NCI-H524 (cell line): ENCODE measurements around the gene AQP10.
"Not testable (repeated sequence)": the region's sequence is repeated elsewhere in the genome, so short reads cannot be mapped to it uniquely, and the experiment has no call there.

Source experiments
- DNase-seq, 2 experiments: peaks; one replicate each; lab custom pipeline; 2025; lab: John Stamatoyannopoulos, UW

The AQP10 gene, protein sequence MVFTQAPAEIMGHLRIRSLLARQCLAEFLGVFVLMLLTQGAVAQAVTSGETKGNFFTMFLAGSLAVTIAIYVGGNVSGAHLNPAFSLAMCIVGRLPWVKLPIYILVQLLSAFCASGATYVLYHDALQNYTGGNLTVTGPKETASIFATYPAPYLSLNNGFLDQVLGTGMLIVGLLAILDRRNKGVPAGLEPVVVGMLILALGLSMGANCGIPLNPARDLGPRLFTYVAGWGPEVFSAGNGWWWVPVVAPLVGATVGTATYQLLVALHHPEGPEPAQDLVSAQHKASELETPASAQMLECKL

DNA sequence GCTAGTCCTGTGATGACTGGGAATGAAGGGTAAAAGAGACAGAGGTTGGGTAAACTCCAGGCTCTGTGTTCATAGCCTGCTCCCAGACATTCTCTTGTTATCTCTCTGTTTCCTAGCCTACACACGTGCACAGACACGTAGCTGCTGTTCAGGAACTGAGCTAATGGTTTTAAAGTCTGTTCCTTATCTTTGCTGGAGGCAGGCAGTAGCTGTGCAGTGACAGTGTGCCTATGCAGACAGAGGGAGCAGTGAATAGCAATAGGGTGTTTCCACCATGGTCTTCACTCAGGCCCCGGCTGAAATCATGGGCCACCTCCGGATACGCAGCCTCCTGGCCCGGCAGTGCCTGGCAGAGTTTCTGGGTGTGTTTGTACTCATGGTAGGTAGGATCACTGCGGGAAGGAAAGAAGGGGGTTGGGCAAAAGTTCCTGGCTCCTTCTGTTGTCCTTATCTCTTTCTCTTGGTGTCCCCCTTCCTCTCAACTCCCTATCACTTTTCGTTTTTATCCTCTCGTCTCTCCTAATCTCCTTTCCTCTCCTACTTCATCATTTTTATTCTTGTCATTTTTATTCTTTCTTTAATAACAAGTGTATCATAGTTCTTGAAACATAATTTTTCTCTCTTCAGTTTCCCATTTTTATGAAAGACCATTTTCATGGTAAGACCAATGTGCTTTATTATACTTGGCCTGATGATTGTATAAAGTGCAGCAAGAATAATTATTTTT lies at the start of gene AQP10:
TSS of gene AQP10 (plus strand) at position 212 of the 727 bp plus-strand sequence. CDS start at position 275, 63 bp downstream.
- DNase-seq, result no peak

DNA sequence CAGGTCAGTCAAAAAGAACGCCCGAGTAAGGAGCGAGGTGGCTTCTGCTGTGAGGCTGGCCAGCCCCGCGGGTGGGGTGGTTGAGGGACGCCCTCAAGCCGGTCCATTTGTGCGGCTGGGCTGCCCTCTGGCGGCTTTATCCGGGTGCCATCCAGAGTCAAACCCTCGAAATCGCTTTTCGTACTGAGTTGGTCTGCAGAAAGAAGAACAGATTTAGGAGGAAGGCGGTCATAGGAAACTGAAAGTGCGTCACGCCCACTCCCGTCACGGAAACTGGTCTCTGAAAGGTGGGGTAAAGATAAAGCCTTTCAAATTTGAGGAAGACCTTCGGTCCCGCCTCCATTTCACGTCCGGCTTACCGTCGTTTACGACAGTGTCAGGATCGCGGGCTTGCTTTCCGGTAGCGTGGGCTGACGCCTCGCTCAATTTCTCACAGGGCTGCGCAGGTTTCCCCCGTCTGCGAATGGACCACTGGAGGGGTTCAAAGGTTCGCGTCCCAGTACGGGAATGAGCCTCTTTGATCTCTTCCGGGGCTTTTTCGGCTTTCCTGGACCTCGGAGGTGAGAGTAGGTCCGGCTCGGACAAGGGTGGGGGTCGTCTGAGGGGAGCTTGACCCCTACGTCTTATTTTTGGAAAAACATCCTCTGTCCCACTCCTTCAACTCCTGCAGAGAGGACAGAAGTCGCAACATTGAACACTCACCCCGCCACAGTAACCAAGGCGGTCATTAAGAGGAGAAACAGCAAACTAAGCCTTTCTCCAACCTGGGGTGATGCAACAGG lies 48.5 kb upstream of the AQP10 start, which contains the start of gene HAX1:
TSS of gene HAX1 (plus strand) at position 413 of the 782 bp plus-strand sequence. CDS start at position 508, 95 bp downstream.
- peak; percentile 82 to 94 for DNase-seq

DNA sequence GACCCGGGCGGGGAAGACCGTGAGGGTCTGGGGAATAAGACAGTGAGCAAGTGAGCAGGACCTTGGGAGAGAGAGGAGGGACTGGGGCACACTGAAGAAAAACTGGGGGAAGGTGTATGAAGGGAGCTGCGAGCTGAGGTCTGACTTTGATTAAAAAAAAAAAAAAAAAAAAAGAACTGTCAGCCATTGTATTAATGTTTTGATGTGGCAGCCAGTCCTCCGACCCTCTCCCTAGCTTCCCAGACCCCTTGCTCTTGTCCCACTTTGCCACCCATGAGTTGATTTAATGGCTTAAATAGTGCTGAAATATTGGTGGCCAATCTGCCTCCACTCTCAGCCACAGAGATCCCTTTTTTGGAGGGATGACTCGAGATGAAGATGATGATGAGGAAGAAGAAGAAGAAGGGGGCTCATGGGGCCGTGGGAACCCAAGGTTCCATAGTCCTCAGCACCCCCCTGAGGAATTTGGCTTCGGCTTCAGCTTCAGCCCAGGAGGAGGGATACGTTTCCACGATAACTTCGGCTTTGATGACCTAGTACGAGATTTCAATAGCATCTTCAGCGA lies 47.8 kb upstream of the AQP10 start:
- no peak for DNase-seq

DNA sequence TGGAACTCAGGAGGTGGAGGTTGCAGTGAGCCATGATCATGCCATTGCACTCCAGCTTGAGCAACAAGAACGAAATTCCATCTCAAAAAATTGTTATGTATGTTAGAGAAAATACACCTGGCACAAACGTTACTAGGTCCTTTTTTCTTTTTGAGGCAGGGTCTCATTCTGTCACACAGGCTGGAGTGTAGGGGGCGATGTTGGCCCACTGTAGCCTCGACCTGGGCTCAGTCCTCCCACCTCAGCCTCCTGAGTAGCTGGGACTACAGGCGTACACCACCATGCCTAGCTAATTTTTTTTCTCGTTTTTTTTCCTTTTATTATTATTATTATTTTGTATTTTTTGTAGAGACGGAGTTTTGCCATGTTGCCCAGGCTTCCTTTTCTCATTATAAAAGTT lies 44.1 kb upstream of the AQP10 start:
- peak; percentile 5 to 22 for DNase-seq

DNA sequence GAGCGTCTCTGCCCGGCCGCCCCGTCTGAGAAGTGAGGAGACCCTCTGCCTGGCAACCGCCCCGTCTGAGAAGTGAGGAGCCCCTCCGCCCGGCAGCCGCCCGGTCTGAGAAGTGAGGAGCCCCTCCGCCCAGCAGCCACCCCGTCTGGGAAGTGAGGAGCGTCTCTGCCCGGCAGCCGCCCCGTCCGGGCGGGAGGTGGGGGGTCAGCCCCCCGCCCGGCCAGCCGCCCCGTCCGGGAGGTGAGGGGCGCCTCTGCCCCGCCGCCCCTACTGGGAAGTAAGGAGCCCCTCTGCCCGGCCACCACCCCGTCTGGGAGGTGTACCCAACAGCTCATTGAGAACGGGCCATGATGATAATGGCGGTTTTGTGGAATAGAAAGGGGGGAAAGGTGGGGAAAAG lies 33.3 kb upstream of the AQP10 start:
- DNase-seq, result not testable (repeated sequence)

DNA sequence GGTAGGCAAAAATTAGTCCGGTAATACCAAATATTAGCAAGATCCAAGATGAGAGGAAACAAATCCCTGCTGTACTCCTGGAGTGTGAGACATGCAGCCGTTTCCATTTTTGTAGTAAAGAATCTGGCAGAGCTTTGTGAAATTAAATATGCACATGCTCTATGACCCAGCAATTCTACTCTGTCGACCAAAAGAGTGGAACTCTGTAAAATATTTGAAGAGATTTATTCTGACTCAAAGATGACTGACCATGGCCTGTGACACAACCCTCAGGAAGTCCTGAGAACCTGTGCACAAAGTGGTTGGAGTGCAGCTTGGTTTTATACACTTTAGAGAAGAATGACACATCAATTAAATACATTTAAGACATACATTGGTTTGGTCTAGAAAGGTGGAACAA lies 32.2 kb upstream of the AQP10 start:
- DNase-seq, result no peak

DNA sequence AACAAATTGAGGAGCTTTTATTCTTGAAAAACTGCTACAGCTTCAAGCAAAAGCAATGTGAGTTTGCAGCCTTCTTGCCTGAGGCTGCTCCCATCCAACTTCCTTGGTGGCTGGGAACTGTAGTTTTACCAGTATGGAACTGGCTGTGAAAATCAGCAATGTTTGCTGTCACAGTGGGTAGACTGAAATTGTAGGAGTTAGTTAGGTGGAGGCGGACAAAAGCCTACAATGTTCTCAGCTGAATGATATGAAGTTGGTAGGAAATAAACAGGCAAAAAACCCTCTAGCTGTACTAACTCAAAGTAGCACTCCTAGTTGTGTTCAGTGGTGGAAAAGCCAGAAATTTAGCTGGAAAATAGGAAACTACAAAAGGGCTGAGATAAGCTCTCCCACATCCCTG lies 30.0 kb upstream of the AQP10 start:
- DNase-seq, result no peak

DNA sequence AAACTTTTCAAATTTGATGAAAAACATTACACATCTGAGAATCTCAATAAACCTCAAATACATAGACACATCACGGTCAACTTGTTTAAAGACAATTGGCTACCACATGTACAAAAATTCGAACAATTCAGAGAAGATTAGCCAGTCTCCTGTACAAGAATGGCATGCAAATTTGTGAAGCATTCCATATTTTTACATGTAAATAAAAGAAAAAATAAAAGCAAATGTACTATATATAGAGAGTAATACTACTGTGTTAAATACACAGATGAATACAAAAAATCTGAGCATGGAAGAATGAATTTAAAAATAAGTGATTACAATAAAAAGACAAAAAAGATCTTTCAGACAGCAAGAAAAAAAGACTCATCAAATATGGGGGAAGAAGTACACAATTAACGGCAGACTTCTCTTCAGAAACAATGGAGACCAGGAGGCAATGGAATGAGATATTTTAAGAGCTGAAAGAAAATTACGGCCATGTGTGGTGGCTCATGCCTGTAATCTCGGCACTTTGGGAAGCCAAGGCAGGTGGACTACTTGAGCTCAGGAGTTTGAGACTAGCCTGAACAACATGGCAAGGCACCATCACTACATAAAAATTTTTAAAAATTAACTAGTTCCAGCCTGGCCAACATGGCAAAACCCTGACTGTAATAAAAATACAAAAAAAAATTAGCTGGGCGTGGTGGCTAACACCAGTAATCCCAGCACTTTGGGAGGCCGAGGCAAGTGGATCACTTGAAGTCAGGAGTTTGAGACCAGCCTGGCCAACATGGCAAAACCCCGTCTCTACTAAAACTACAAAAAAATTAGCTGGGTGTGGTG lies 25.3 kb upstream of the AQP10 start:
- no peak for DNase-seq

DNA sequence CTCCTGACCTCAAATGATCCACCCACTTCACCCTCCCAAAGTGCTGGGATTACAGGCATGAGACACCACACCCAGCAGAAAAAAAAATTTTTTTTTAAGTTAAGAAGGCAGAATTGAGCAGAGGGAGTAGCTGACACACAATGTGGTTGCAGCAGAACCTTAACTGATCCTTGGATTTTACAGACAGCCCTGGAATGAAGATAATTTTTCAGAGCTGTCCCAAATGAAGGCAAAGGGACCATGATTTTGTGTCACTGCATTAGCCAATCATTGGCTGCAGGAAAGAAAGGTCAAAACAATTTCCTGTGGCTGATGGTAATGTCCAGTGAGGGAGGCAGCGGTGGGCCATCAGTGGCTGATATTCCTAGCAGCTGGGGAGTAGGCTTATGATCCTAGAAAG lies 19.3 kb upstream of the AQP10 start:
- DNase-seq, result no peak

DNA sequence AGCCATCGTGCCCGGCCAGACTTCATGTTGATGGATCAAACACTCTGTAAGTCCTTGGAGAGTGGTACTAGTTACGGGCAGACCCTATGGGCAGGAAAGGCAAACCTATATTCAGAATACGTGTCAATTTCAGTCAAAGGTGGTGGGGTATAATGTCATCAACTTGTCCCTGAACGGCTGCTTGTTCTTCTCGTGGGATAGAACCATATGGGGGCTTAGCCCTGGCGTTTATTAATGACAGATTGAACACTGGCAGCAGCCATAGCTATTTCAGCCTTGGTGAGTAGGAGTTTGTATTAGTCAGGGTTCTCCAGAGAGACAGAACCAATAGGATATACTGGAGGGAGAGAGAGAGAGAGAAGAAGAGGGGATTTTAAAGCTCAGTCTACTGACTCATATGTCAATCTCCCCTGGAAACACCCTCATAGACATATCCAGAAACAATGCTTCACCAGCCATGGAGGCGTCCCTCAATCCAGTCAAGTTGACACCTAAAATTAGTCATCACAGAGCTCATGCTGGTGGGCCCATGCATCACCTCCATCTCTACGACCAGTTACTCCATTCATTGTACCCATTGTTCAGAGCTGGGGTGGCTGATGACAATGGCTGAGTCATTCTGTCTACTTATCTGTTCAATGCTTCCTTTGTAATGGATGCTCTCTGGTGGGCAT lies 16.1 kb upstream of the AQP10 start:
- DNase-seq, result no peak

DNA sequence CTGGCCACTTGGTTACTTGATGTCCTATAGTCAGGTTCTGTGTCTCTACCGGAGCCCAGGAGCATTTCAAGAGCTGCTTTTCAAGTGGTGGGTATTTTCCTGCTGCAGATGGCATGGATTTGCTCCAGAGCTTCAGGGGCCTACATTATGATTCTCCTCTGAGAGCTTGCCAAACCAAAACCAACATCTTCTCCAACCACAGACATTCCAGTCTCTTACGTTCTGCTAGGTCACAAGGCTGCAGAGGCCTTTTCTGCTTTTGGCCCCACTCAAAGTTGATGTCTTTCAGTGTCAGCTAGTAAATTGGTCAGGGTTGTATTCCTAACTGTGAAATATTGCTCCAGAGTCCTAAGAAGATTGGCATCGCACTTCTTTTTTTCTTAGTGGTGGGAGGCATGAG lies 14.7 kb upstream of the AQP10 start:
- no peak for DNase-seq

DNA sequence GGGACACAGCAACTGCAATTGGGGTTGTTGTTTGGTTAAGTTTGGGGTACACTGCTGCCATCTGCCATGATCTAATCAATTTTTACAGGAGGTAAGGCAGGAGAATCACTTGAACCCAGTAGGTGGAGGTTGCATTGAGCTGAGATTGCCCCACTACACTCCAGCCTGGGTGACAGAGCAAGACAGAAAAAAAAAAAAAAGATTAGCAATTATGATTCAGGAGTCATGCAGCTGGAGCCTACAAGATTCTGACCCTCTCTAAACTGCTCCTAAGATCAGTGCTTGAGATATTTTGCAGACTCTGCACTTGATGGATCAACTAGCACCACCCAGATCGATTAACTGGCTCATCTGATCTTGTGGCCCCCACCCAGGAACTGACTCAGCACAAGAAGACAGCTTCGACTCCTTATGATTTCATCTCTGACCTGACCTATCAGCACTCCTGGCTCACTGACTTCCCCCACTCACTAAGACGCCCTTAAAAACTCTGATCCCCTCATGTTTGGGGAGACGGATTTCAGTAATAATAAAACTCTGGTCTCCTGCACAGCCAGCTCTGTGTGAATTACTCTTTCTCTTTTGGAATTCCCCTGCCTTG lies 13.1 kb upstream of the AQP10 start:
- DNase-seq, result not testable (repeated sequence)

DNA sequence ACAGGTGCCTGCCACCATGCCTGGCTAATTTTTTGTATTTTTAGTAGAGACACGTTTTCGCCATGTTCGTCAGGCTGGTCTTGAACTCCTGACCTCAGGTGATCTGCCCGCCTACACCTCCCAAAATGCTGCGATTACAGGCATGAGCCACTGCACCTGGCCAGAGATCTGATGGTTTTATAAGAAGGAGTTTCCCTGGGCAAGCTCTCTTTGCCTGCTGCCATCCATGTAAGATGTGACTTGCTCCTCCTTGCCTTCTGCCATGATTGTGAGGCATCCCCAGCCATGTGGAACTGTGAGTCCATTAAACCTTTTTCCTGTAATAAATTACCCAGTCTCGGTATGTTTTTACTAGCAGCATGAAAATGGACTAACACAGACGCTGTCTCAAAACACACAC lies 11.8 kb upstream of the AQP10 start:
- not testable (repeated sequence) for DNase-seq

DNA sequence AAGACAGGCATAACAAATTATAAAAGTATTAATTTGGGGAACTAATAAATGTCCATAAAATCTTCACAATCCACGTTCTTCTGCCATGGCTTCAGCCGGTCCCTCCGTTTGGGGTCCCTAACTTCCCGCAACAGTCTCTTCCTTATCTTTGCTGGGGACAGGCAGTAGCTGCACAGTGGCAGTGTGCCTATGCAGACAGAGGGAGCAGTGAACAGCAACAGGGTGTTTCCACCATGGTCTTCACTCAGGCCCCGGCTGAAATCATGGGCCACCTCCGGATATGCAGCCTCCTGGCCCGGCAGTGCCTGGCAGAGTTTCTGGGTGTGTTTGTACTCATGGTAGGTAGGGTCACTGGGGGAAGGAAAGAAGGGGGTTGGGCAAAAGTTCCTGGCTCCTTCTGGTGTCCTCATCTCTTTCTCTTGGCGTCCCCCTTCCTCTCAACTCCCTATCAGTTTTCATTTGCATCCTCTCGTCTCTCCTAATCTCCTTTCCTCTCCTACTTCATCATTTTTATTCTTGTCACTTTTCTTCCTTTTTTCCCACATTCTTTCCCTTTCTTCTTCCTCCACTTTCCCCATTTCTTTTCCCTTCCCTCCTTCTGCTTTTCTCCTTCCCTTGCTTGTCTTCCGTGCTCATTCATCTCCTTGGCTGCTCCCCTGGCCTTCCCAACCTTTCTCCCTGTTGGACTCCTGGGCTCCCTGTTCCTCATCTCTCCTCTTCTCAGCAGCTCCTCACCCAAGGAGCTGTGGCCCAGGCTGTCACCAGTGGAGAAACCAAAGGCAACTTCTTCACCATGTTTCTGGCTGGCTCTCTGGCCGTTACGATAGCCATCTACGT lies 8.4 kb upstream of the AQP10 start:
- not testable (repeated sequence) for DNase-seq

DNA sequence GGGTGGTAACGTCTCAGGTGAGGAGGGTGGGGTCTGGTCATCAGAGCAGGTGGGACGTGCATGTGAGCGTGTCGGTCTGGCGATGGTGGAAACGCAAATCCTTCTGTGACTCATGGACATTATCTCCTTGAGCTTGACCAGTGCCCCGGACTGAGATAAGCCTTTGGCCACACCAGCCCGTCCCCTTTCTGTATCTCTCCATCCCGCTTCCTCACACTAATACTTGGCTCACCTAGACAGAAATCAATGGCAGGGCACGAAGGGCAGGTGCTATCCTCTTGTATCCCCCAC lies 7.9 kb upstream of the AQP10 start:
- no peak for DNase-seq

DNA sequence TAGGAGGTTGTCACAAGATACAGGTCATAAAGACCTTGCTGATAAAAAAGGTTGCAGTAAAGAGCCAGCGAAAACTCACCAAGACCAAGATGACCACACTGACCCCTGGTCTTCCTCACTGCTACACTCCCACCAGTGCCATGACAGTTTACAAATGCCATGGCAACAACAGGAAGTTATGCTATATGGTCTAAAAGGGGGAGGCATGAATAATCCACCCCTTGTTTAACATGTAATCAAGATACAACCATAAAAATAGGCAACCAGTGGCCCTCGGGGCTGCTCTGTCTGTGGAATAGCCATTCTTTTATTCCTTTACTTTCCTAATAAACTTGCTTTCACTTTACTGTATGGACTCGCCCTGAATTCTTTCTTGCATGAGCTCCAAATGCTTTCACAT lies 6.7 kb upstream of the AQP10 start:
- DNase-seq, result not testable (repeated sequence)

DNA sequence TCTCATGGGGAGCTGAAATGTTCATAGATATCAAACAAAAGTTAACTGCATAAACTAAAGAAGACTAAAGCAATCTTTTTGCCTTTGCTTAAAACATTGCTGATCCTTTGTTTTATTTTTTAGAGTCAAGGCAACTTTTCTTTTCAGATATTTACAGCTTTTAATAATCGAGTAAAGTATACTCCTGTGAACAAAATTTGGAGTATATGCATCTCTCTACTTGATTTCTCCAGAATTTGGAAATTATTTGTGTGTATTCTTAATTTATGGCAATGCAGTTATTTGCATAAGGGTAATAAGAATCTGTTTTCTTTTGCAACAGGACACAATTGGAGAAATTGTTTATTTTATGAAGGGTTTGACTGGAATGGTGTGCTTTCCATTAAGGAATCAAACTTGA lies 4.2 kb upstream of the AQP10 start:
- DNase-seq, result no peak

DNA sequence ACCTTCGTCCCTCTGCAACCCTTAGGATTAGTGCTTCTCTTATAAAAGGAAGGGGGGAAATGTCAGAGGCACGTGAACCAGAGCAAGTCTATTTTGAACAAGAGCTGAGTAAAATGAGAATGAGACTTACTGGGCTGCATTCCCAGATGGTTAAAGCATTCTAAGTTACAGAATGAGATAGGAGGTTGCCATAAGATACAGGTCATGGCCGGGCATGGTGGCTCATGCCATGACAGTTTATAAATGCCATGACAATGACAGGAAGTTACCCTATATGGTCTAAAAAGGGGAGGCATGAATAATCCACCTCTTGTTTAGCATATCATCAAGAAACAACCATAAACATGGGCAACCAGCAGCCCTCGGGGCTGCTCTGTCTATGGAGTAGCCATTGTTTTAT lies 2.5 kb upstream of the AQP10 start:
- no peak for DNase-seq

DNA sequence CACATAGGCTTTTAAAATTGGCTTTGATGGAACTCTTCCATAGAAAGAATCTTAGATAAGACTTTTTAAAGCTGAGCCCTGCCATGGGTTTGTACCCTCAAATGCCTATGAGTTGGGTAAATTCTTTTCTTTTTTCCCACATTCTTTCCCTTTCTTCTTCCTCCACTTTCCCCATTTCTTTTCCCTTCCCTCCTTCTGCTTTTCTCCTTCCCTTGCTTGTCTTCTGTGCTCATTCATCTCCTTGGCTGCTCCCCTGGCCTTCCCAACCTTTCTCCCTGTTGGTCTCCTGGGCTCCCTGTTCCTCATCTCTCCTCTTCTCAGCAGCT lies 679 bp downstream of the AQP10 start:
- DNase-seq, result not testable (repeated sequence)

DNA sequence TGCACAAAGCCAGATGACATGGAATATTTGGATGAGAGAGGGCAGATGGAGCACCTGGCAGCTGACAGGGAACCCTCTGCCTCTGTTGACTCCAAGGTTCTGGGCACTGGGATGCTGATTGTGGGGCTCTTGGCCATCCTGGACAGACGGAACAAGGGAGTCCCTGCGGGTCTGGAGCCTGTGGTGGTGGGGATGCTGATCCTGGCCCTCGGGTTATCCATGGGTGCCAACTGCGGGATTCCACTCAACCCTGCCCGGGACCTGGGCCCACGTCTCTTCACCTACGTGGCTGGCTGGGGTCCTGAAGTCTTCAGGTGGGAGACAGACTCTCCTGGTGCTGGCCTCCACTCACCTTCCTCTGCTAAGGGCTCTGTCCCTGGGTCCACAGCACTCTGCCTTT lies 2.6 kb downstream of the AQP10 start:
- no peak for DNase-seq
